ENCODE results near the gene MPND. TPM values are rescaled to one million over a fixed set of nuclear protein-coding genes. Genes with fewer than 3 reads are reported as not detected.

MPND gene
- total RNA-seq, 2 experiments from 2014 or later, result 7.2 to 19.1 TPM

GRCh38 chr19:4375164-4376027 is 32.0 kb downstream of the MPND start:
- peaks cover 22% of the 10 kb centered on the region; the same call in 1 of the 2 replicates for H3K79me2 ChIP-seq (ENCODE audit: insufficient read depth, low read depth, low read length)
- peaks cover 33% of the 10 kb centered on the region for H4K20me1 ChIP-seq (ENCODE audit: insufficient read depth, low read length)
- H3K4me2 ChIP-seq (ENCODE audit: low read length), result peak overlapping the region; percentile 78
- BruUV-seq (replicated peaks), result no TSS peak
- peaks cover 54% of the 10 kb centered on the region for H3K4me1 ChIP-seq (ENCODE audit: insufficient read depth, low read length, poor library complexity, severe bottlenecking)
- peak; percentile 72 for DNase-seq (ENCODE audit: low spot score)
- TF ChIP-seq CTCF (conservative IDR thresholded peaks at IDR 0.05; ENCODE audit: low read length) (peak; percentile 72), EZH2phosphoT487 (IDR thresholded peaks at IDR 0.05; ENCODE audit: borderline replicate concordance, low read depth, low read length) (no peak)
- H3K9me3 ChIP-seq (ENCODE audit: low read length), result no peaks in the 10 kb centered on the region
- H3K36me3 ChIP-seq (ENCODE audit: insufficient read depth, low read length), result no peaks in the 10 kb centered on the region
- H3K4me3 ChIP-seq (ENCODE audit: low read depth, low read length, poor library complexity, severe bottlenecking), result peak overlapping the region; percentile 34
- H3K9me2 ChIP-seq (ENCODE audit: insufficient read depth, low read length), result no peaks in the 10 kb centered on the region
- ChIA-PET CTCF (ENCODE audit: unreplicated experiment) (no interaction called here), POLR2A (interaction anchor here (0.5 to 0.9 kb wide), 2 partner anchors 23 to 31 kb away, joined by 3 to 5 read pairs; no protein-coding TSS in a partner anchor)
- intact Hi-C loops (cut with micrococcal nuclease; ENCODE audit: unreplicated experiment), result loop anchor here (1.0 kb wide), 1 partner anchor 25 kb away; the partner anchor contains the start of gene SH3GL1
- H2AFZ ChIP-seq (ENCODE audit: low read length), result no peak overlapping the region
- H3K27ac ChIP-seq (ENCODE audit: low read depth, low read length, poor library complexity, severe bottlenecking), result peak overlapping the region; percentile 43

- BruUV-seq (replicated peaks), result no TSS peak
- Histone ChIP-seq H3K79me2 (ENCODE audit: insufficient read depth, low read depth, low read length) (peaks cover 22% of the 10 kb centered on the region; the same call in 1 of the 2 replicates), H3K4me2 (ENCODE audit: low read length) (peak overlapping the region; percentile 78), H3K36me3 (ENCODE audit: insufficient read depth, low read length) (no peaks in the 10 kb centered on the region), H3K9me2 (ENCODE audit: insufficient read depth, low read length) (no peaks in the 10 kb centered on the region), H3K4me1 (ENCODE audit: insufficient read depth, low read length, poor library complexity, severe bottlenecking) (peaks cover 53% of the 10 kb centered on the region), H4K20me1 (ENCODE audit: insufficient read depth, low read length) (peaks cover 31% of the 10 kb centered on the region), H3K4me3 (ENCODE audit: low read depth, low read length, poor library complexity, severe bottlenecking) (peak overlapping the region; percentile 34), H3K9me3 (ENCODE audit: low read length) (no peaks in the 10 kb centered on the region), H3K27ac (ENCODE audit: low read depth, low read length, poor library complexity, severe bottlenecking) (peak overlapping the region; percentile 43), H2AFZ (ENCODE audit: low read length) (no peak overlapping the region)
- no peak for DNase-seq (ENCODE audit: low spot score)
- intact Hi-C loops (cut with micrococcal nuclease; ENCODE audit: unreplicated experiment), result no loop called here
- POLR2A ChIA-PET, result interaction anchor here (0.5 to 0.9 kb wide), 3 partner anchors 23 to 48 kb away, joined by 3 to 6 read pairs (median 5); no protein-coding TSS in a partner anchor
- CTCF ChIA-PET (ENCODE audit: unreplicated experiment), result no interaction called here
- TF ChIP-seq EZH2phosphoT487 (IDR thresholded peaks at IDR 0.05; ENCODE audit: borderline replicate concordance, low read depth, low read length) (no peak), CTCF (conservative IDR thresholded peaks at IDR 0.05; ENCODE audit: low read length) (peak; percentile 2; the same call in 1 of the 2 replicates)
These were observed 32.8 kb downstream of the MPND start for GRCh38 chr19:4376028-4376670.

Measured in OCI-LY7 (cell line).